SKM-1 treated with dmso at 0.1 percent for 144 hours (cell line): ENCODE measurements around the gene GGT6.

Experiments used
- DNase-seq: peaks from one replicate; lab custom pipeline; 2025; ENCODE audit not compliant: unreplicated experiment; lab: John Stamatoyannopoulos, UW

The GGT6 gene

GRCh38 chr17:4576729-4577322 is 16.4 kb upstream of the GGT6 start:
- DNase-seq: no peak

- no peak for DNase-seq
Measured at GRCh38 chr17:4576161-4576558, 15.8 kb upstream of the GGT6 start.

GRCh38 chr17:4574448-4575045 is 14.2 kb upstream of the GGT6 start:
- DNase-seq: no peak

GRCh38 chr17:4573669-4574068 is 13.3 kb upstream of the GGT6 start:
- no peak for DNase-seq

GRCh38 chr17:4573115-4573514 is 12.7 kb upstream of the GGT6 start:
- DNase-seq: no peak

- DNase-seq: no peak
Measured at GRCh38 chr17:4572131-4572530, 11.8 kb upstream of the GGT6 start.

GRCh38 chr17:4569591-4569990 is 9.2 kb upstream of the GGT6 start:
- no peak for DNase-seq

- DNase-seq: no peak
Measured at GRCh38 chr17:4566785-4567184, 6.4 kb upstream of the GGT6 start.

- peak; percentile 70 for DNase-seq
Measured at GRCh38 chr17:4565209-4566141, 5.1 kb upstream of the GGT6 start.

GRCh38 chr17:4562015-4562969 is 1.9 kb upstream of the GGT6 start:
- no peak for DNase-seq

GRCh38 chr17:4560837-4561256 is 470 bp upstream of the GGT6 start:
- DNase-seq: no peak

GRCh38 chr17:4559966-4560365 is 411 bp downstream of the GGT6 start:
- no peak for DNase-seq

GRCh38 chr17:4559139-4559791 is 1.1 kb downstream of the GGT6 start:
- no peak for DNase-seq

GRCh38 chr17:4558347-4558971 is 1.9 kb downstream of the GGT6 start:
- DNase-seq: no peak

- DNase-seq: no peak
Measured at GRCh38 chr17:4557626-4558346, 2.6 kb downstream of the GGT6 start.

- no peak for DNase-seq
Measured at GRCh38 chr17:4556996-4557395, 3.4 kb downstream of the GGT6 start.

GRCh38 chr17:4555873-4556759 is 4.3 kb downstream of the GGT6 start:
- DNase-seq: no peak
